SK-N-SH treated with all-trans-retinoic acid at 6 μM for 48 hours (cell line): ENCODE measurements around the gene ENTHD1.

ENCODE experiments used
- ARNTL ChIP-seq: fragments of 450-650 bp; formaldehyde crosslinking; IDR thresholded peaks from 2 replicates; pipeline ENCODE4 v1.5.0; 2020; ENCODE audit warnings: low read depth, mild to moderate bottlenecking, moderate library complexity, borderline replicate concordance
- ISL1 ChIP-seq: fragments of 250-450 bp; sonication (Bioruptor Pico); IDR thresholded peaks from 2 replicates; pipeline ENCODE4 v2.1.2; 2022; ENCODE audit warnings: mild to moderate bottlenecking, moderate library complexity
- PATZ1 ChIP-seq: fragments of 250-450 bp; sonication (Bioruptor Pico); IDR thresholded peaks from 2 replicates; pipeline ENCODE4 v1.8.0; 2020; ENCODE audit warnings: mild to moderate bottlenecking, moderate library complexity, borderline replicate concordance
- RARB ChIP-seq: fragments of 250-450 bp; sonication (Bioruptor Pico); IDR thresholded peaks from 2 replicates; pipeline ENCODE4 v1.8.0; 2021; ENCODE audit warnings: mild to moderate bottlenecking, moderate library complexity
- ZFP3 ChIP-seq: fragments of 250-450 bp; sonication (Bioruptor Pico); IDR thresholded peaks from 2 replicates; pipeline ENCODE4 v1.5.0; 2020; ENCODE audit warnings: mild to moderate bottlenecking, moderate library complexity
- ZFP30 ChIP-seq: fragments of 450-650 bp; formaldehyde crosslinking; IDR thresholded peaks from 2 replicates; pipeline ENCODE4 v1.5.0; 2022; ENCODE audit warnings: mild to moderate bottlenecking, moderate library complexity
- ZNF8 ChIP-seq: fragments of 450-650 bp; formaldehyde crosslinking; IDR thresholded peaks from 2 replicates; pipeline ENCODE4 v1.5.0; 2020; ENCODE audit warnings: mild to moderate bottlenecking, moderate library complexity
- TF ChIP-seq, protein P1 (sequence below): fragments of 250-450 bp; sonication (Bioruptor Pico); IDR thresholded peaks from 2 replicates; pipeline ENCODE4 v1.5.1; 2020; ENCODE audit warnings: low read depth, mild to moderate bottlenecking, moderate library complexity

- TF ChIP-seq ZNF8 (CRISPR knock-in tag) (no peak), ARNTL (no peak), PATZ1 (CRISPR knock-in tag) (no peak), RARB (CRISPR knock-in tag) (no peak), ISL1 (CRISPR knock-in tag) (no peak), ZFP30 (CRISPR knock-in tag) (no peak), ZFP3 (CRISPR knock-in tag) (no peak)
- TF ChIP-seq, protein P1, sequence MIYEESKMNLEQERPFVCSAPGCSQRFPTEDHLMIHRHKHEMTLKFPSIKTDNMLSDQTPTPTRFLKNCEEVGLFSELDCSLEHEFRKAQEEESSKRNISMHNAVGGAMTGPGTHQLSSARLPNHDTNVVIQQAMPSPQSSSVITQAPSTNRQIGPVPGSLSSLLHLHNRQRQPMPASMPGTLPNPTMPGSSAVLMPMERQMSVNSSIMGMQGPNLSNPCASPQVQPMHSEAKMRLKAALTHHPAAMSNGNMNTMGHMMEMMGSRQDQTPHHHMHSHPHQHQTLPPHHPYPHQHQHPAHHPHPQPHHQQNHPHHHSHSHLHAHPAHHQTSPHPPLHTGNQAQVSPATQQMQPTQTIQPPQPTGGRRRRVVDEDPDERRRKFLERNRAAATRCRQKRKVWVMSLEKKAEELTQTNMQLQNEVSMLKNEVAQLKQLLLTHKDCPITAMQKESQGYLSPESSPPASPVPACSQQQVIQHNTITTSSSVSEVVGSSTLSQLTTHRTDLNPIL (CRISPR knock-in tag) = no peak
These were observed 130.3 kb downstream of the ENTHD1 start for GRCh38 chr22:39763276-39763675.
